Activated T-cell treated with anti-CD3 and anti-CD28 coated beads, Interleukin-2, amount 50 U/mL, for 72 hours (primary cell): ENCODE data around the gene SLIT3. TPM values are rescaled to one million over a fixed set of nuclear protein-coding genes. Genes with fewer than 3 reads are reported as not detected.

Experiments used
- ATAC-seq, 2 donors: fragments of 150-1000 bp; cut with Tn5 transposase; replicated peaks in 1 of 2; 2 replicates each; pipeline ENCODE4 v1.10.0; 2021; ENCODE audit warnings: moderate library complexity in 2 of 2, mild to moderate bottlenecking in 1 of 2
- DNase-seq, 2 donors: peaks; one replicate each; pipeline ENCODE4 v3.0.0; 2021 to 2022; ENCODE audit warnings: mixed read lengths in 1 of 2
- H3K27ac Mint-ChIP-seq: one replicate; pipeline ENCODE4 v1.8.0; 2022; ENCODE audit warnings: mild to moderate bottlenecking, moderate library complexity, mixed read lengths
- H3K27me3 Mint-ChIP-seq: one replicate; pipeline ENCODE4 v1.8.0; 2022; ENCODE audit warnings: low read depth, mixed read lengths
- H3K36me3 Mint-ChIP-seq, 2 donors: one replicate each; pipeline ENCODE4 v1.8.0; 2022; ENCODE audit warnings: mixed read lengths in 2 of 2, mild to moderate bottlenecking in 1 of 2; ENCODE audit not compliant: insufficient read depth in 2 of 2
- H3K4me1 Mint-ChIP-seq: one replicate; pipeline ENCODE4 v1.8.0; 2022; ENCODE audit warnings: low read depth, mixed read lengths
- H3K4me3 Mint-ChIP-seq, 2 donors: one replicate each; pipeline ENCODE4 v1.8.0; 2022; ENCODE audit warnings: mild to moderate bottlenecking in 2 of 2, mixed read lengths in 2 of 2, moderate library complexity in 2 of 2
- H3K9me3 Mint-ChIP-seq, 2 donors: one replicate each; pipeline ENCODE4 v1.8.0; 2022; ENCODE audit warnings: mixed read lengths in 2 of 2
- total RNA-seq, 2 donors: library from RNA; stranded (reverse); gene quantifications; one replicate each; pipeline ENCODE4 v1.2.3, GENCODE V29; 2022

SLIT3 gene
- total RNA-seq, 2 donors from 2014 or later, result 1.7 to 3.1 TPM

DNA sequence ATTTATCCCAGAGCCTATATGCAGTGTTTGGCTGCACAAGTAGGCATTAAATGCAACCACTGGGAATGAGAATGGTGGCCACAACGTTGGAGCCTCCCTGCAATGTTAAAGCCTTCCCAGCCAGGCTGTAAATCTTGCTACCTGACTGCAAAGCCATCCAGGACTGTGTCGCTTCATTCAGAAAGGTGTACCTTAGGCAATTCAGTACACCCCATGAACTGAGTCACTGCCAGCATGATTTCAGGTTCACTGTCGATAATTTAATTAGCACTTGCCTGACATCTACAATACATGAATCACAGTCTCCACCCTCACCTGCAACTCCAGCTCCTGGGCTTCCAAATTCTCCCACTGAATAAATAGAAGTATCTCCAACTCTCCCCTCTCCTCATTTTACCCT, 108.4 kb downstream of the SLIT3 start:
- ATAC-seq (no peak), DNase-seq (no peak)
- H3K27me3 Mint-ChIP-seq, result no peaks in the 10 kb centered on the region
- no peak overlapping the region for H3K4me3 Mint-ChIP-seq
- H3K27ac Mint-ChIP-seq, result no peak overlapping the region
- no peaks in the 10 kb centered on the region for H3K9me3 Mint-ChIP-seq
- H3K36me3 Mint-ChIP-seq, result no peaks in the 10 kb centered on the region
- H3K4me1 Mint-ChIP-seq, result no peaks in the 10 kb centered on the region

DNA sequence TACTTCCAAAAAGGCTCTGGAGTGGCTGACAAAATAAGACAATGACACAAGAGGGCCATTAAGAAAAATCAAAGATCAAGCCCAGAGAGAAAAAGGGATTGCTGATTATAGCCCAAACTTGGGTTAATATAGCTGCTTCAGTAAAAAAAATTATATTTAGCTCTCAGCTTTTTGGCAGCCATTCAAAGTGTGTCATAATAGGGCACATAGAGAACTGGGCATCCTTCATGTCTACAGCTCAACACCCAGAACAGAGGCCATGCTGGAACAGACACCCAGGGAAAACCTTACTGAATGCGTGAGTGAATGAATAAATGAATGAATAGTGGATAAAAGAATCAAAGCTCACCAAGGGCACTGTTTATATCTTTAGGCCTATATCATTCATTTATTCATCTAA, 110.1 kb downstream of the SLIT3 start:
- Mint-ChIP-seq H3K27ac (no peak overlapping the region), H3K4me1 (no peaks in the 10 kb centered on the region), H3K36me3 (no peaks in the 10 kb centered on the region), H3K27me3 (no peaks in the 10 kb centered on the region), H3K4me3 (no peak overlapping the region), H3K9me3 (no peaks in the 10 kb centered on the region)
- no peak for DNase-seq
- ATAC-seq, result no peak

DNA sequence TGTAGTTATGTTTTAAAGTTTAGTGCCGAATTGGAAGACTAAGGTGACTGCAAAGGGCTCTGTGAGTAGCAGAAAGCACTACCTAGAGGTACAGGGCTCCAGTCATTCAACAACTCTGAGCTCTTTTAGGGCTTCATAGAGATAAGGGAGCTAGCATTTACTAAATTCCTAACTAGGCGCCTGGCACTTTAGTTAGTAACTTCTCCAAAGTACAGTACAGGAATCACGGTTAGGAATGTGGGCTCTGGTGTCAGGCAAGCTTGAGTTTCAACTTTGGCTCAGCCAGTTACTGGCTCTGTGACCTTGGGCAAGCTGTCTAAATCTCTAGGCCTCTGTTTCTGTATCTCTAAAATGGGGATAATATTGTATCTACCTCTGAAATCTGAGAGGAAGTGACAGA, 115.3 kb downstream of the SLIT3 start:
- Mint-ChIP-seq H3K36me3 (no peaks in the 10 kb centered on the region), H3K27ac (no peak overlapping the region), H3K9me3 (no peaks in the 10 kb centered on the region), H3K4me1 (no peaks in the 10 kb centered on the region), H3K27me3 (no peaks in the 10 kb centered on the region), H3K4me3 (no peak overlapping the region)
- no peak for ATAC-seq
- no peak for DNase-seq

DNA sequence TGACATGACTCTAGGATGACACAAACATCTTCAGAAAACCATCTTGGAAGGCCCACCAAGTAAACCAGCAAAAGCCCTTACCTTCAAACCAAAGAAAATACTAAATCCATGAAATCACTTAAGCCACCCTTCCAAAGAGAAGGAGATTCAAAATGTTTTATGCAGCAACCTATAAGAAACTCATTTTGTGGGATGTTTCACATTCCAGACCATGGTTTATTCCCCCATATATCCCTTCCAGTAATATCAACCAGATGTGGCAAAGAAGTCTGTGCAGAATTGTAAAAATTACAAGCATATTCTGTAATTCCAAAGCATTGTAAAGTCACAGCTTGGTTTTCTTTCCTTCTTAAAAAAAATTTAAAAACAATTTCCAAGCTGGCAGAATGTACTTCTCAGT, 117.4 kb downstream of the SLIT3 start:
- Mint-ChIP-seq H3K9me3 (no peaks in the 10 kb centered on the region), H3K36me3 (no peaks in the 10 kb centered on the region), H3K4me3 (no peak overlapping the region), H3K27ac (no peak overlapping the region), H3K4me1 (no peaks in the 10 kb centered on the region), H3K27me3 (no peaks in the 10 kb centered on the region)
- ATAC-seq, result no peak
- no peak for DNase-seq

DNA sequence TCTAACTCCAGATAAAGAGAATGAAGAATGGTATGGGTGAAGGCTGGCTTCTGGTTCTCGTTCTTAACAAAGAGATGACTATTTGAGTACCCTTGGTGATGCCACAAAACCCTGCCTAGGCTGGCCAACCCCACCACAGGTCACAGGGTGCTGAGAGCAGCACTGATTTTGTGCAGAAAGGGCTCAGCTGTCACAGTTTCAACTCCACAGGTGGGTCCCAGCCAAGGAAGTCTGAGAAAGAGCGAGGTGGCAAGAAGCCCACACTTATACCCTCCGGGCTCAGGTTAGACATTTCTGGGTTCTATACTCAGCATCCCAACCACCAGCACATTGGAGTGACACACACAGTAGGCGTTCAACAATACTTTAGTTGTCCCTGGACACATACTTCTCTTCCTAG, 118.1 kb downstream of the SLIT3 start:
- Mint-ChIP-seq H3K27me3 (no peaks in the 10 kb centered on the region), H3K4me3 (no peak overlapping the region), H3K27ac (no peak overlapping the region), H3K4me1 (no peaks in the 10 kb centered on the region), H3K9me3 (no peaks in the 10 kb centered on the region), H3K36me3 (no peaks in the 10 kb centered on the region)
- DNase-seq, result no peak
- ATAC-seq, result no peak

DNA sequence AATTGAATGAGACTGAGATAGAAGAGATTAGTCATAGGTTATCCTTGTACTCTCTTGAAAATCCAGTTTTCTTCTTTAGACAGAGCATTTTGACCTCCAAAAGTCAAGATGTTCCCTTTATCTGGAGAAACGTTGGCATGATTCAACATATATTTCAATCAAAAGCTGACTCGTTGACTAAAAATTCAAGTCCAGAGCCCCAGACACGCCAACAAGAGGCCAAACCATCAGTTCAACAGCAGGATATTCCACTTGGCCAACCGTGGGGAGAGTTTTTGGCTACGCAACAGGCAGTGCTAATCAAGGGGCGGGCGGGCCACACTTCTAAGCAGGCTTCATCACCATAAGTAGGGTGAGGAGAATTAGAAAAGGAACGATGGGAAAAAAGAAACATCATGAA, 119.1 kb downstream of the SLIT3 start:
- ATAC-seq, result no peak
- no peak for DNase-seq
- H3K4me1 Mint-ChIP-seq, result no peaks in the 10 kb centered on the region
- H3K9me3 Mint-ChIP-seq, result no peaks in the 10 kb centered on the region
- H3K36me3 Mint-ChIP-seq, result no peaks in the 10 kb centered on the region
- H3K27me3 Mint-ChIP-seq, result no peaks in the 10 kb centered on the region
- no peak overlapping the region for H3K4me3 Mint-ChIP-seq
- H3K27ac Mint-ChIP-seq, result no peak overlapping the region

DNA sequence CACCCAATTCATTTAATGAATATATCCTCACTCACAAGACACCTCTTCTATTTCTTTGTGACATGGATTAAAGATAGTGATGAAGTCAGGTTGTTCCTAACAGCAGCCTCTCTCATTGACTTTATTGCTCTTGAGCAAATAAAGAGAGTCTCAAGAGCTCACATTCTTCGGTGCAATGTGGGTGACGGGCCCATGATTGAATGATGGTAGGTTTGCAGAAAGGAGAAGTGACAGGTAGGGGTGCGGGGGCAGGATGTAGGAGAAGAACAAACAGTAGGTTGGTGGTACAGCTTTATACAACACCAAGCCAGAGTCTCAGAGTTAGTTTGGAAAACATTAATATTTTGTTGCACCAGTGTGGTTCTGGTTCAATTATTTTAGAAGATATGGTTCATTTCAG, 122.2 kb downstream of the SLIT3 start:
- Mint-ChIP-seq H3K4me3 (no peak overlapping the region), H3K27me3 (no peaks in the 10 kb centered on the region), H3K36me3 (no peaks in the 10 kb centered on the region), H3K4me1 (no peaks in the 10 kb centered on the region), H3K27ac (no peak overlapping the region), H3K9me3 (peaks cover 0 to 1% of the 10 kb centered on the region in 2 donors)
- DNase-seq, result no peak
- no peak for ATAC-seq

DNA sequence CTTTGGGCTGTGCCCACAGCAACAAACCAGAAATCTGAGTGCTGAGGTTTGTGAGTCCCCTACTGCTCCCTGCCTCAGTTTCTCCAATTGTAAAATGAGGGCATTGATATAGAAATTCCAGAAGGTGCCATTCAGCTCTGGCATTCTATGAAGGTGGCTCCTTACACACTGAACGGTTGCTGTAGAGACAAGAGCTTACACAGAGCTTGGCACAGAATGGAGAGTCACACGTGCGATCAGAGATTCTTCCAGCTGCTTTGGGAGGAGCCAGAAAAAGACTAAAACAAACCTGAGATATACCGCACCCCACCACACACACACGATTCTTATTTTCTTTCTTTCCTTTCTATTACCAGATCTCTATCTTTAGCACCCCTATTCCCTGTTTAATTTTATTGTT, 122.7 kb downstream of the SLIT3 start:
- H3K4me1 Mint-ChIP-seq, result no peaks in the 10 kb centered on the region
- ATAC-seq (no peak), DNase-seq (no peak)
- no peaks in the 10 kb centered on the region for H3K27me3 Mint-ChIP-seq
- no peak overlapping the region for H3K27ac Mint-ChIP-seq
- peaks cover 0 to 1% of the 10 kb centered on the region in 2 donors for H3K9me3 Mint-ChIP-seq
- H3K36me3 Mint-ChIP-seq, result no peaks in the 10 kb centered on the region
- H3K4me3 Mint-ChIP-seq, result no peak overlapping the region

DNA sequence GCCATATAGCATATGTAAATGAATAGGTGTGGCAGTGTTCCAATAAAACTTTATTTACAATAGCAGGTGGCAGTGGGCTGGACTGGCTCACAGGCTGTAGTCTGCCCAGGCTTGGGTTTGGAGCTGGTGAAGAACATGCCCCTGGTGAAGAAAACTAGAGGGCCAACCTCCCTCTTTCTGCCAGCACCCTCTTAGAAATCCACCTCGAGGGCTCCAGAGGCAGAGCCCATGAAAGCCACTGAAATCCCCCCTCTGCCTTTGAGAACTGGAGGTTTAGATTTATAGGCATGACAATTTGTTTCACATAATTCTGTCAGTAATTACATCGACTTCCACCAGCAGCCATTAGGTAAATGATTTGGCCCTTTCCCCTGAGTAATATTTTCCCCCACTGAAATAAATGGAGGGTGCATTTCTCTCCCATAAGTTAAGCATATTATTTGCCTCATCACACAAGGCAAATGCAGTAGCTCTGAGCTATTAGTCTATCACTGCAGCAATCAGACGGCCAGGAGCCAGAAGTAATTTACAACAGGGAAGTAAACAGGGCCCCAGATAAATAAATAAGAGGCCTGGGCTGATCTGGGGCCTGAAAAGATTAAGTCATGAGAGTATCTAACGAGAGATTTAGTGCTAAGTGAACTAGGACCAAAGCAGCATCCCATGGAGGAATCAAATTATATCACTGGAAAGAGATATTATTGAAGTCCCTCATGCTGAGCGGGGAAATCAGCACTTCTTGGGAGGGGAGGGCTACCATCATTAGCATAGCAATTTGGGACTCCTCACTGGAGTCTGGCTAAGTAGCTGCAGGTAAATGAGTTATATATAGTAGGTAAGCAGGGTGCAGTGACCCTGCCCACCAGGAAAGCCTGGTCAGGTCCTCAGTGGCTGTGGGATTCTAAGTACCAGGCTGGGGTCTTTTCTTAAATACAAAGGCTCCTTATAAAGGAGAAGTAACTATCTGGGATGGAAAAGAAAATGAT, 123.9 kb downstream of the SLIT3 start:
- Mint-ChIP-seq H3K36me3 (no peaks in the 10 kb centered on the region), H3K27me3 (no peaks in the 10 kb centered on the region), H3K4me1 (no peaks in the 10 kb centered on the region), H3K4me3 (no peak overlapping the region), H3K9me3 (peaks cover 0 to 1% of the 10 kb centered on the region in 2 donors), H3K27ac (no peak overlapping the region)
- ATAC-seq, result no peak
- no peak for DNase-seq

DNA sequence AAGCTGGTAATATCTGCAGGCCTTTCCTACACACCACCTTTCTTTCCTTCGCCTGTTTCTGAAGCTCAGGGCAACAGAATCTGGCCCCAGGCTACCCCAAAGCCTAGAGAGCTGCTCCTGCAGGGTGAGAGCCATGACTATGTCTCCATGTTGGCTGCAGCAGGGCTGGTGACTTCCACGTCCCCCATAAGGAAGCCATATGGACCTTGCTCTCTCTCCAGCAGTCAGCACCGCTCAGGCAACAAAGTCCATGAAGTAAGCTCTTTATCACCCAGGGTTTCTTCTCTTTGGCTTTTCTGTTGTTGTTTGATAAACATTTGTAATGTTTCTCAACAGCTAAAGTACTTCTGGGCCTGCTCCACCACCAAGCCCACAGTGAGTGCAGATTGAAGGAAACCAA, 125.2 kb downstream of the SLIT3 start:
- Mint-ChIP-seq H3K9me3 (peaks cover 0 to 1% of the 10 kb centered on the region in 2 donors), H3K4me1 (no peaks in the 10 kb centered on the region), H3K27me3 (no peaks in the 10 kb centered on the region), H3K36me3 (no peaks in the 10 kb centered on the region), H3K4me3 (no peak overlapping the region), H3K27ac (no peak overlapping the region)
- no peak for DNase-seq
- ATAC-seq, result no peak

DNA sequence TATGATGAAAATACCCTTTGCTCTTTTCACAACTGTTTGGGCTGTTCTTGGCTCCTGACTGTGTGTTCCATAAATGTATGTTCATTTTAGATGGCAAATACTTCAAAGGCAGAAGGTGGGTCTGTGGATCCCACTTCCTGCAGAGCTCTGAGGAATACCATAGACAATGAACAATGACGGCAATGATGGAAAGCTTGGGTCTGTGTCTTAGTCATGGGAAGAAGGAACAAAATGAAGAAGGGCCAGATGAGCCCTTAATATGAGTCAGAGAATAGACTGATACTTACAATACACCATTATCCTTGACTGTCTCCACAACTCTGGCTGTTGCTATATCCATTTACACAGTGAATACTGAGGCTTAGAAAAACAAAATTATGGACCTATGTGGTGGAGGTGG, 126.0 kb downstream of the SLIT3 start:
- DNase-seq, result no peak
- Mint-ChIP-seq H3K27ac (no peak overlapping the region), H3K4me1 (no peaks in the 10 kb centered on the region), H3K36me3 (no peaks in the 10 kb centered on the region), H3K9me3 (peaks cover 0 to 1% of the 10 kb centered on the region in 2 donors), H3K4me3 (no peak overlapping the region), H3K27me3 (no peaks in the 10 kb centered on the region)
- ATAC-seq, result no peak

DNA sequence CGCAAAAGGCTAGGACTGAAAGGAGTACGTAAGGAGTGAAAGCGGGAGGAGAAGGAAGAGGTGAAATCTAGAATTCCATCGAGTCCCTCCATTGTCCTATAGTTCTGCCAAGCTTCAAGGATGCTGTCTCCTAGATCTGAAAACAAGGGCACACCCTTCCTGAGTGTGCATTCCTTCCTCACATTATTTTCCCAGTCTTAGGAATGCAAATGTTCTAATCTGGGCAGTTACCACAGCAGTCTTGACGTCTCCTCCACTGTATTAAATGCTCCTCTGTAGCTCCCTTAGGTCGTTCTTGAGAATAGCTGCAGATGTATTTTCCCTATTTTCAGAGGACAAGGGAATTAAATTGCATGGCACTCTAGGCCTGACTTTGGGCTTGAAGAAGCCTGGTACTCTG, 127.6 kb downstream of the SLIT3 start:
- ATAC-seq, result no peak
- Mint-ChIP-seq H3K27ac (no peak overlapping the region), H3K4me1 (no peaks in the 10 kb centered on the region), H3K4me3 (no peak overlapping the region), H3K36me3 (no peaks in the 10 kb centered on the region), H3K9me3 (peaks cover 0 to 1% of the 10 kb centered on the region in 2 donors), H3K27me3 (no peaks in the 10 kb centered on the region)
- DNase-seq, result no peak

DNA sequence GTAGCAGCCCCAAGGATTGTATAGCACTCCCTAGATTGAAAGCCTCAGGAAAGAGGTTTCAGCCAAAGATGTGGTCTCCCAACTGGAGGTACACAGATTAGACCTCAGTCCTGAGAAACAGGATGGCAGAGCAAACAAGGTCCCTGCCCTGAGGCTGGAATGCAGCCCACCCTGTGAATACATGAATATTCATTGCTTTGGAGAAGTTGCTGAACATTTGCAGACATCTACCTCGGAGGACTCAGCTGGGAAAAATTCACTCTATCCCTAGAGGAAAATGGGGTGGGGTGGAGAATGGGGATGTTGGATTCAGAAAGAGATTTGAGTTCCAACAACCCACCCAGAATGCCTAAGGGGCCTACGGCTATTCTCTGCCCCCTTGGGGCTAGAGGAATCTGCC, 129.4 kb downstream of the SLIT3 start:
- Mint-ChIP-seq H3K36me3 (no peaks in the 10 kb centered on the region), H3K27me3 (peaks cover 5% of the 10 kb centered on the region), H3K9me3 (peaks cover 0 to 1% of the 10 kb centered on the region in 2 donors), H3K27ac (no peak overlapping the region), H3K4me1 (no peaks in the 10 kb centered on the region), H3K4me3 (no peak overlapping the region)
- DNase-seq (no peak), ATAC-seq (no peak)

DNA sequence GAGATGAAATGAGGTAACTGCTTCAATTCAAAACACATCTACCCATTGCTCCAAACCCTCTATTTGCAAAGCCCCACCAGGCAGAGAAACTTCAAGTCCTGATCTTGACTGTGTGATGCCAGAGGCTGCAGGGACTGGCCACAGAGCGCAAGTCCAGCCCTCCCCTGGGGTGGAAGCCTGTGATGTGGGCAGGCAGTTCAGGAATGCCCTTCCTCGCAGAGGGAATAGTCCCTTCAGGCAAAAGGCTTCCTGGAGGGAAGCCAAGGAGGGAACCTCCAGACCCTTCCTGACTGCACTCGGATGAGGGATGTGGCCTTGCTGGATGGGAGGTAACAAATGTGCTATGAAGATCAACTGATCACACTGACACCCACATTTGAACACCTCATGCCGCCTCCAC, 131.2 kb downstream of the SLIT3 start:
- Mint-ChIP-seq H3K4me3 (no peak overlapping the region), H3K27me3 (peaks cover 5% of the 10 kb centered on the region), H3K4me1 (no peaks in the 10 kb centered on the region), H3K9me3 (peaks cover 0 to 1% of the 10 kb centered on the region in 2 donors), H3K27ac (no peak overlapping the region), H3K36me3 (no peaks in the 10 kb centered on the region)
- DNase-seq (no peak), ATAC-seq (no peak)
